C1 segment of cervical spinal cord (tissue), 14 donors: ENCODE data around the gene CEP85.
"Not testable (repeated sequence)": the region's sequence is repeated elsewhere in the genome, so short reads cannot be mapped to it uniquely, and the experiment has no call there.

Experiments
- DNase-seq, 14 donors: peaks; one replicate each; lab custom pipeline; 2025; lab: John Stamatoyannopoulos, UW

The CEP85 gene

GRCh38 chr1:26307966-26308899 lies 74.2 kb downstream of the CEP85 start:
- not testable (repeated sequence) for DNase-seq

DNA sequence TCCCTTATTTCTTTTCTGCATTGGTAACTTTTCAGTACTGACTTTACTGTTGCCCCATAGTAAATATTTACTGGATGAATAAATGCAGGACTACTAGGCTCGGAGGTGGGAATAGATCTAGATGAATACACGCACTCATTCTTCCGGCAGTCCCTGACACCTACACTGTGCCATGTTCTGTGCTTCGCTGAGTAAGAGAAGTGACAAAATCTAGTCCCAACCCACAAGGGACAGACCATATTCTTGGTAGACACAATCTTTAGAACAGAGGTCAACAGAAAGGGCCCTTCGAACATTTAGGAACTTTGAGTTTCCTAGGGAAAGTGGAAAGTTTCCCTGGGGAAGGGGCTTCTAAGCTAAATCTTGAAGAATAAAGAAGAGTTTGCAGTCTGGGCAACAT lies 80.5 kb downstream of the CEP85 start:
- no peak for DNase-seq

DNA sequence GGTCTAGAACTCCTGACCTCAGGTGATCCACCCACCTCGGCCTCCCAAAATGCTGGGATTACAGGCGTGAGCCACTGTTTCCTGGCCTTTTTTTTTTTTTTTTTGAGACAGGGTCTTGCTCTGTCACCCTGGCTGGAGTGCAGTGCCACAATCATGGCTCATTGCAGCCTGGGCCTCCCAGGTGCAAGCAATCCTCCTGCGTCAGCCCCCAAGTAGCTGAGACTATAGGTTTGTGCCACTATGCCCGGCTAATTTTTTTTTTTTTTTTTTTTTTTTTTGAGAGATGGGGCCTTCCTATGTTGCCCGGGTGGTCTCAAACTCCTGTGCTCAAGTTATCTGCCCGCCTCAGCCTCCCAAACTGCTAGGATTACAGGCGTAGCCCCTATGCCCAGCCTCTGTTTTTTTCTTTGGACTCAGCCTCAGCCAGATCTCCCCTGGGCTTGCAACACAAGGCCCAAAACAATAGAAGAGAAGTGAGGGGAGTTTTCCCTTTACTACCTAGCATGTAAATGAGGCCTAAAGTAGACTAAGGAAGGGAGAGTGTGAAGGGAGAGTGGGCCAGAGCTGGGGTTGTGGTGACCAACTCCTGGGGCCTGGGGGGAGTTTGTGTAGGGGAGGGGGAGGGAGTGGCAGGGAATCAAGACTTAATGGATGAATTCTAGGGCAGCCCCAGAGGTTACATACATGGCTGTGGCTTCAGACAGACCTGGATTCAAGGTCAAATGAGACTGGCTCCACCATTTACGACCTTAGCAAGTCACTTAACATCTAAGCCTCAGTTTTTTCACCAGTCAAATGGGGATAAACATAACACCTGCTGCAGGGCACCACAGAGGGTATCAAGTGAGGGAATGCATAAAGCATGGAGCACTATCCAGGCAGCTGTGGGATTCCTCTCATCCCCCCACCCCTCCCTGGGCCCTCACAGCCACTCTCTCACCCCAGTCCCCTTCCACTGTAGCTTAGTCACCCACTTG lies 82.2 kb downstream of the CEP85 start:
- no peak for DNase-seq

DNA sequence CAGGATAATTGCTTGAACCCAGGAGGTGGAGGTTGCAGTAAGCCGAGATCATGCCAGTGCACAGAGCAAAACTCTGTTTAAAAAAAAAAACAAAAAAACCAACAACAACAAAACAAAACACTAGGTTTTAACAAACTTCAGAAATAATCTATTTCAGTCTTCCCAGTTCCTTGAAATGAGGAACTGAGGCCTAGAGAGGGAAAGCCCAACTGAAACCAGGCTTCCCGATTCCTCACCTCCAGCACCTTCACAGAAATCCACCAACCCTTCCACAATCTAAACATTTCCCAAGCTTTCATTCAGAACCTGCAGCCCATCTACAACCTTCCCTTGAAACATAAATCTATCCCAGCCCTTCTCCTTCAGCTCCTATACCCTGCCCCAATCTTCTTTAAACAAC lies 83.1 kb downstream of the CEP85 start:
- DNase-seq: no peak

DNA sequence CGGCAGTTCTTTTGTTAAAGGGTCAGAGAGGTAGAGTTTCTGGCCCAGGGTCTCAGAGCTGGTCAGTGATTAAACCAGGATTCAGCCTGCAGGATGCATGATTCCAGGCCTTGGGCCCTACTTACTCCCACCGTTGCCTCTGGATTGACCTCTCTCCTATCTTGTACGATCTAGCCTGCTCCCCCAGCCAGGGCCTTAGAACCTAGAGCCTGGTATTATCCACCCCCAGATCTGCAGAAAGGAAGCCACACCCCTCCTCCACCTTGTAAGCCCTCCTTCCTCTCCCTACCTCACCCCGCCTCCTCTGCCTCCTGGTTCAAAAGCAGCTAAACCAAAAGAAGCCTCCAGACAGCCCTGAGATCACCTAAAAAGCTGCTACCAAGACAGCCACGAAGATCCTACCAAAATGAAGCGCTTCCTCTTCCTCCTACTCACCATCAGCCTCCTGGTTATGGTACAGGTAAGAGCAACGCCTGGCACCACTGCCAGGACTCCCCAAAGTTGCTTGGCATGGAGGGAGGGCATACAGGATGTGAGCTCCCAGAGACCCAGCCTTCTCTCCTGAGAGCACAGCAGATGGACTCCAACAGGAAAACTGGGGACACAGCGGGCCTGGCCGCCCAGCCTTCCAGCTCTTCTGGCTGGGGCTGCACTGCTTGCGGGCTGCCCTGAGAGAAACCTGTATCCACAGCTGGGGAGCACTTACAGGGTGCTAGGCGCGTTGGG lies 83.8 kb downstream of the CEP85 start, which contains the start of gene CD52:
CD52 (plus strand) TSS at position 347 of the 726 bp plus-strand sequence; CDS start at position 407, 60 bp downstream.
- no peak for DNase-seq

DNA sequence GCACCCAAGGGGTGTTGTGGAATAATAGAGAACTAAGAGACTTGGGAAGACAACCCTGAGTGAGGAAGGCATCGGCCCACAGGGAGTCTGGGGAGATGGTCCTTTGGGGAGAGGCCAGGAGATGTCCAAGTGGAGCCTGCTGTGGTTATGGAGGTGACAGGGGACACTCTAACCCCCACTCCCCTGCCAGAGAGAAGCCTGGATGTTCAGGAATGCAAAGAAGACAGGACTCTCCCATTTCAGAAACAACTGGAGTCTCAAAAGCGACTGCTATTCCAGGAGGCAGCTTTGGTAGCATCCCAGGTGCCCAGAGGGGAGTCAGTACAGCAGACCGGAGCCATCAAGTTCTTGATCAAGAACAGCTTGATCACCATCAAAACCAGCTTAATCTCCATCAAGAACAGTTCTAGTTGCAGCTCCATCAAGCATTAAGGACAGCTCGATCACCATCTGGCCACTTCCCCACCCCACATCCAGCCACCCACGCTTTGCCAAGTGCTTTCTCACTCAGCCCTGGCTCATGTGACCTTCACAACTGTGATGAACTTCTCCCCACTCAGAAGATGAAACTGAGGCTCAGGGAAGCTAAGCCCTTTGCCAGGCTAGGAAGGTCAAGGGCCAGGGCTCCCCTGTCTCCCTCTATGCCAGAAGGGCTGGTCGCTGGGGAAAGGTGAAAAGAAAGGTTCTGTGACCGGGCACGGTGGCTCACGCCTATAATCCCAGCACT lies 84.5 kb downstream of the CEP85 start:
- peak in 7 of 14 donors; percentile 2 to 29 (median 6) for DNase-seq

DNA sequence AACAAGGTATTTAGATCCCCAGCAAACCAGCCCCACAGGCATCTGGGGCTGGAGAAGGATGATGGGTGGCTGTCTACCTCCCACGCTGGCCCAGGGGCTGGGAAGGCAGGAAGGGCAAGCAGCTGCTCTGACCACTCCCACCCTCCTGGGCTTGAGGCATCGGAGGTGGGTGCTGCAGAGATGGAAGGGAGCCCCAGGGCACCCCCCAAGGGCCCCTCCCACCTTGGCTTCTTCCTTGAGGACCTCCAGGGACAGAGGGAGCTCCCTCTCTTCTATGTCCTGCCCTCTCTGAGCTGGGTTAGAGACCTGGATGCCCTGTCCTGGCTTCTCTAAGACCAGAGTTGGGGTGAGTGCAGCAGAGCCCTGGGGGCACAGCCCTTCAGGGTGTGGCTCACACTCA lies 86.9 kb downstream of the CEP85 start:
- no peak for DNase-seq

GRCh38 chr1:26321315-26322041 lies 87.5 kb downstream of the CEP85 start:
- DNase-seq: peak; percentile 23 to 87 (median 68)

GRCh38 chr1:26322042-26322331 lies 88.0 kb downstream of the CEP85 start:
- no peak for DNase-seq

- DNase-seq: no peak
Observed at GRCh38 chr1:26323382-26323781, 89.4 kb downstream of the CEP85 start.

- no peak for DNase-seq
Observed at GRCh38 chr1:26324550-26324949, 90.5 kb downstream of the CEP85 start.

GRCh38 chr1:26327956-26328362 lies 94.0 kb downstream of the CEP85 start:
- DNase-seq: no peak
